ENCODE results near the gene TSC2. TPM values are rescaled to one million over a fixed set of nuclear protein-coding genes. Genes with fewer than 3 reads are reported as not detected.

The TSC2 gene
- total RNA-seq, 4 donors from 2014 or later, result 36.3 to 78.8 (median 54.6) TPM

- Histone ChIP-seq H3K4me3 (no peak overlapping the region), H3K27ac (peak overlapping the region in 1 of 4 donors; percentile 78), H3K9me3 (no peaks in the 10 kb centered on the region), H3K36me3 (peaks cover 0 to 10% of the 10 kb centered on the region in 2 donors), H3K27me3 (peaks cover 25% of the 10 kb centered on the region), H3K4me1 (peaks cover 0 to 74% (median 34%) of the 10 kb centered on the region in 3 donors)
- no CpG with 5 or more reads among the region's 14 CpGs for WGBS, 2 donors (ENCODE audit: low coverage in 1 of 2)
- no peak for TF ChIP-seq POLR2A (IDR thresholded peaks at IDR 0.05)
- no peak for TF ChIP-seq POLR2AphosphoS5 (IDR thresholded peaks at IDR 0.05)
- TF ChIP-seq EP300 (IDR thresholded peaks at IDR 0.05), result no peak
- ATAC-seq, result no peak
Observed at GRCh38 chr16:2025251-2025650, 22.5 kb upstream of the TSC2 start.

- Histone ChIP-seq H3K4me3 (peak overlapping the region in 1 of 2 donors; percentile 79), H3K27ac (peak overlapping the region in 3 of 4 donors; percentile 76 to 79 (median 78))
- WGBS, 2 donors (ENCODE audit: low coverage in 1 of 2), result 83 to 88% methylated on average over 1 to 4 of the region's 16 CpGs
Observed at GRCh38 chr16:2025878-2026460, 21.8 kb upstream of the TSC2 start.

GRCh38 chr16:2026461-2027023, 21.2 kb upstream of the TSC2 start, which contains the start of gene NHERF2:
Gene NHERF2 (plus strand): TSS chr16:2026902. CDS start chr16:2027006, 104 bp downstream.
- Histone ChIP-seq H3K27ac (peak within 1 kb of the TSS in 3 of 4 donors; percentile 76 to 85 (median 79)), H3K36me3 (peaks cover 0 to 11% of the 10 kb centered on the region in 2 donors), H3K4me3 (peak within 1 kb of the TSS; percentile 57 to 79), H3K9me3 (no peaks in the 10 kb centered on the region), H3K4me1 (peaks cover 0 to 74% (median 30%) of the 10 kb centered on the region in 3 donors), H3K27me3 (peaks cover 12% of the 10 kb centered on the region)
- 20% methylated on average over 1 of the region's 59 CpGs; no CpG with 5 or more reads in 1 of the 2 donors for WGBS, 2 donors (ENCODE audit: low coverage in 1 of 2)
- peak; percentile 29 for ATAC-seq
- no peak for TF ChIP-seq POLR2AphosphoS5 (IDR thresholded peaks at IDR 0.05)
- TF ChIP-seq CTCF (IDR thresholded peaks at IDR 0.05), result no peak
- TF ChIP-seq POLR2A (IDR thresholded peaks at IDR 0.05), result no peak

More at GRCh38 chr16:2025878-2026460, 21.8 kb upstream of the TSC2 start:
- ATAC-seq, result no peak
- Histone ChIP-seq H3K36me3 (peaks cover 0 to 11% of the 10 kb centered on the region in 2 donors), H3K9me3 (no peaks in the 10 kb centered on the region), H3K4me1 (peaks cover 0 to 73% (median 30%) of the 10 kb centered on the region in 3 donors), H3K27me3 (peaks cover 18% of the 10 kb centered on the region)
- TF ChIP-seq CTCF (IDR thresholded peaks at IDR 0.05), result no peak
- no peak for TF ChIP-seq POLR2AphosphoS5 (IDR thresholded peaks at IDR 0.05)
- no peak for TF ChIP-seq EP300 (IDR thresholded peaks at IDR 0.05)
- no peak for TF ChIP-seq POLR2A (IDR thresholded peaks at IDR 0.05)

GRCh38 chr16:2027024-2028010, 20.5 kb upstream of the TSC2 start:
- TF ChIP-seq POLR2AphosphoS5 (IDR thresholded peaks at IDR 0.05) (no peak), CTCF (IDR thresholded peaks at IDR 0.05) (no peak), POLR2A (IDR thresholded peaks at IDR 0.05) (no peak), EP300 (IDR thresholded peaks at IDR 0.05) (no peak)
- no peak for ATAC-seq
- H3K4me1 ChIP-seq, result peaks cover 0 to 79% (median 32%) of the 10 kb centered on the region in 3 donors

GRCh38 chr16:2028146-2028545, 19.6 kb upstream of the TSC2 start:
- peak overlapping the region in 2 of 4 donors; percentile 41 to 85 for H3K27ac ChIP-seq
- ATAC-seq, result no peak
- H3K36me3 ChIP-seq, result peaks cover 0 to 11% of the 10 kb centered on the region in 2 donors
- no peak for TF ChIP-seq EP300 (IDR thresholded peaks at IDR 0.05)
- no peak for TF ChIP-seq CTCF (IDR thresholded peaks at IDR 0.05)
- no peak for TF ChIP-seq POLR2A (IDR thresholded peaks at IDR 0.05)
- no peak for TF ChIP-seq POLR2AphosphoS5 (IDR thresholded peaks at IDR 0.05)
- peaks cover 0 to 79% (median 35%) of the 10 kb centered on the region in 3 donors for H3K4me1 ChIP-seq
- no peaks in the 10 kb centered on the region for H3K9me3 ChIP-seq
- H3K4me3 ChIP-seq, result peak overlapping the region in 1 of 2 donors; percentile 79
- WGBS, 2 donors (ENCODE audit: low coverage in 1 of 2), result 60 to 83% methylated on average over 1 to 2 of the region's 3 CpGs
- H3K27me3 ChIP-seq, result no peaks in the 10 kb centered on the region

More at GRCh38 chr16:2027024-2028010, 20.5 kb upstream of the TSC2 start:
- H3K27ac ChIP-seq, result peak overlapping the region in 3 of 4 donors; percentile 76 to 85 (median 79)
- H3K9me3 ChIP-seq, result no peaks in the 10 kb centered on the region
- peak overlapping the region; percentile 57 to 79 for H3K4me3 ChIP-seq
- peaks cover 4% of the 10 kb centered on the region for H3K27me3 ChIP-seq
- H3K36me3 ChIP-seq, result peaks cover 0 to 11% of the 10 kb centered on the region in 2 donors
- no CpG with 5 or more reads among the region's 76 CpGs for WGBS, 2 donors (ENCODE audit: low coverage in 1 of 2)
